ENCODE results near the gene BRINP1. TPM values are rescaled to one million over a fixed set of nuclear protein-coding genes. Genes with fewer than 3 reads are reported as not detected.

Gene BRINP1
- polyA plus RNA-seq, 3 donors = not detected

- Histone ChIP-seq H3K4me2 (replicated peaks; ENCODE audit: extremely low read depth, low read length, poor library complexity, severe bottlenecking) (no peak overlapping the region), H3K9me3 (replicated peaks in 1 of 2; ENCODE audit: control insufficient read depth in 1 of 2, insufficient read depth in 1 of 2, low read length in 2 of 2) (no peaks in the 10 kb centered on the region), H3K36me3 (replicated peaks in 1 of 2; ENCODE audit: control insufficient read depth in 1 of 2, insufficient read depth in 2 of 2, low read length in 2 of 2) (no peaks in the 10 kb centered on the region), H2AFZ (ENCODE audit: insufficient read depth, low read depth, low read length, poor library complexity, severe bottlenecking) (no peak overlapping the region), H3K9ac (ENCODE audit: insufficient read depth, low read length, poor library complexity, severe bottlenecking) (no peak overlapping the region), H3K27me3 (ENCODE audit: control insufficient read depth in 2 of 2, insufficient read depth in 2 of 2, low read length in 2 of 2) (no peaks in the 10 kb centered on the region), H4K20me1 (ENCODE audit: insufficient read depth, low read length) (no peaks in the 10 kb centered on the region), H3K79me2 (ENCODE audit: insufficient read depth, low read length) (no peaks in the 10 kb centered on the region), H3K4me1 (ENCODE audit: control insufficient read depth in 1 of 2, insufficient read depth in 2 of 2, low read length in 2 of 2) (no peaks in the 10 kb centered on the region), H3K27ac (ENCODE audit: low read depth in 1 of 2, low read length in 2 of 2) (no peak overlapping the region), H3K4me3 (replicated peaks in 1 of 3; ENCODE audit: low read depth in 2 of 3, low read length in 3 of 3) (no peak overlapping the region)
- no peaks in the 10 kb centered on the region for H3K36me3 Mint-ChIP-seq
- no peaks in the 10 kb centered on the region for H3K4me1 Mint-ChIP-seq
- no peak for TF ChIP-seq CTCF (IDR thresholded peaks at IDR 0.05)
- no peaks in the 10 kb centered on the region for H3K27me3 Mint-ChIP-seq (ENCODE audit: low read depth in 3 of 3)
- no peak overlapping the region for H3K27ac Mint-ChIP-seq
- DNase-seq = no peak
- intact Hi-C loops (cut with micrococcal nuclease) = no loop called here
- peaks cover 0 to 7% (median 2%) of the 10 kb centered on the region in 7 donors for H3K9me3 Mint-ChIP-seq
- H3K4me3 Mint-ChIP-seq = no peak overlapping the region
- WGBS (ENCODE audit: insufficient coverage) = 95% methylated on average over 4 of the region's 4 CpGs
Observed at GRCh38 chr9:119221276-119221675, 148.0 kb downstream of the BRINP1 start.

GRCh38 chr9:119218293-119218692, 150.9 kb downstream of the BRINP1 start:
- Histone ChIP-seq H3K9ac (ENCODE audit: insufficient read depth, low read length, poor library complexity, severe bottlenecking) (no peak overlapping the region), H3K4me1 (ENCODE audit: control insufficient read depth in 1 of 2, insufficient read depth in 2 of 2, low read length in 2 of 2) (no peaks in the 10 kb centered on the region), H3K9me3 (replicated peaks in 1 of 2; ENCODE audit: control insufficient read depth in 1 of 2, insufficient read depth in 1 of 2, low read length in 2 of 2) (no peaks in the 10 kb centered on the region), H3K27ac (ENCODE audit: low read depth in 1 of 2, low read length in 2 of 2) (no peak overlapping the region), H3K79me2 (ENCODE audit: insufficient read depth, low read length) (no peaks in the 10 kb centered on the region), H3K36me3 (replicated peaks in 1 of 2; ENCODE audit: control insufficient read depth in 1 of 2, insufficient read depth in 2 of 2, low read length in 2 of 2) (no peaks in the 10 kb centered on the region), H3K4me2 (replicated peaks; ENCODE audit: extremely low read depth, low read length, poor library complexity, severe bottlenecking) (no peak overlapping the region), H3K4me3 (replicated peaks in 1 of 3; ENCODE audit: low read depth in 2 of 3, low read length in 3 of 3) (no peak overlapping the region), H3K27me3 (ENCODE audit: control insufficient read depth in 2 of 2, insufficient read depth in 2 of 2, low read length in 2 of 2) (no peaks in the 10 kb centered on the region), H2AFZ (ENCODE audit: insufficient read depth, low read depth, low read length, poor library complexity, severe bottlenecking) (no peak overlapping the region), H4K20me1 (ENCODE audit: insufficient read depth, low read length) (no peaks in the 10 kb centered on the region)
- H3K4me1 Mint-ChIP-seq = no peaks in the 10 kb centered on the region
- peaks cover 0 to 7% (median 2%) of the 10 kb centered on the region in 7 donors for H3K9me3 Mint-ChIP-seq
- H3K27ac Mint-ChIP-seq = no peak overlapping the region
- no peaks in the 10 kb centered on the region for H3K36me3 Mint-ChIP-seq
- DNase-seq = no peak
- intact Hi-C loops (cut with micrococcal nuclease) = no loop called here
- WGBS (ENCODE audit: insufficient coverage) = 100% methylated on average over 3 of the region's 7 CpGs
- TF ChIP-seq CTCF (IDR thresholded peaks at IDR 0.05) = no peak
- no peaks in the 10 kb centered on the region for H3K27me3 Mint-ChIP-seq (ENCODE audit: low read depth in 3 of 3)
- H3K4me3 Mint-ChIP-seq = no peak overlapping the region

Measured in CD14-positive monocyte (primary cell).